GM10266 (cell line): ENCODE data around the gene ZNF831.

ENCODE experiments used
- DNase-seq: peaks from one replicate; pipeline ENCODE4 v3.0.0; 2012; ENCODE audit errors: extremely low spot score
- TF ChIP-seq, protein P1 (sequence below): IDR thresholded peaks from 2 replicates; pipeline ENCODE4 v1.5.1; 2012; ENCODE audit warnings: mild to moderate bottlenecking, low read depth; ENCODE audit not compliant: control insufficient read depth, insufficient read depth; ENCODE audit errors: missing control alignments

Gene ZNF831

GRCh38 chr20:59265298-59265697, 101.7 kb downstream of the ZNF831 start:
- no peak for DNase-seq
- TF ChIP-seq, protein P1, sequence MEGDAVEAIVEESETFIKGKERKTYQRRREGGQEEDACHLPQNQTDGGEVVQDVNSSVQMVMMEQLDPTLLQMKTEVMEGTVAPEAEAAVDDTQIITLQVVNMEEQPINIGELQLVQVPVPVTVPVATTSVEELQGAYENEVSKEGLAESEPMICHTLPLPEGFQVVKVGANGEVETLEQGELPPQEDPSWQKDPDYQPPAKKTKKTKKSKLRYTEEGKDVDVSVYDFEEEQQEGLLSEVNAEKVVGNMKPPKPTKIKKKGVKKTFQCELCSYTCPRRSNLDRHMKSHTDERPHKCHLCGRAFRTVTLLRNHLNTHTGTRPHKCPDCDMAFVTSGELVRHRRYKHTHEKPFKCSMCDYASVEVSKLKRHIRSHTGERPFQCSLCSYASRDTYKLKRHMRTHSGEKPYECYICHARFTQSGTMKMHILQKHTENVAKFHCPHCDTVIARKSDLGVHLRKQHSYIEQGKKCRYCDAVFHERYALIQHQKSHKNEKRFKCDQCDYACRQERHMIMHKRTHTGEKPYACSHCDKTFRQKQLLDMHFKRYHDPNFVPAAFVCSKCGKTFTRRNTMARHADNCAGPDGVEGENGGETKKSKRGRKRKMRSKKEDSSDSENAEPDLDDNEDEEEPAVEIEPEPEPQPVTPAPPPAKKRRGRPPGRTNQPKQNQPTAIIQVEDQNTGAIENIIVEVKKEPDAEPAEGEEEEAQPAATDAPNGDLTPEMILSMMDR = no peak

- TF ChIP-seq, protein P1 = no peak
- no peak for DNase-seq
These were observed 105.2 kb downstream of the ZNF831 start for GRCh38 chr20:59268870-59269269.

- TF ChIP-seq, protein P1 = no peak
- DNase-seq = no peak
These were observed 105.9 kb downstream of the ZNF831 start for GRCh38 chr20:59269411-59270025.

DNA sequence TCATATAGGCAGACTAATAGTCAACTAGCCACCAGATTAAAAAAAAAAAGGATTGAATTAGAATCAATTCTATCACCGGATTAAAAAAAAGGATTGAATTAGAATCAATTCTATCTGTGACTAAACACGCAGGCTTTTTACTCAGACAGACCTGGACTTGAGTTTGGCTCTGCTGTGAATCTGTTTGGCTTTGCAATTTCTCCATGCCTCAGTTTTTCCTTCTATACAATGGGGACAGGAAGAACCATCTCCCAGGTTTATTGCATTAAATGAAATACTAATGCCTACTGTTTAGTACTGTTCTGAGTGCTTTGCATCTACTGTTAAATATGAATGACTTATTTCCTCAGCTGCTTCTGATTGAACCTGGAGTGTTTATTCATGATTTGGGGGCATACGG, 106.8 kb downstream of the ZNF831 start:
- DNase-seq = no peak
- TF ChIP-seq, protein P1 = no peak

DNA sequence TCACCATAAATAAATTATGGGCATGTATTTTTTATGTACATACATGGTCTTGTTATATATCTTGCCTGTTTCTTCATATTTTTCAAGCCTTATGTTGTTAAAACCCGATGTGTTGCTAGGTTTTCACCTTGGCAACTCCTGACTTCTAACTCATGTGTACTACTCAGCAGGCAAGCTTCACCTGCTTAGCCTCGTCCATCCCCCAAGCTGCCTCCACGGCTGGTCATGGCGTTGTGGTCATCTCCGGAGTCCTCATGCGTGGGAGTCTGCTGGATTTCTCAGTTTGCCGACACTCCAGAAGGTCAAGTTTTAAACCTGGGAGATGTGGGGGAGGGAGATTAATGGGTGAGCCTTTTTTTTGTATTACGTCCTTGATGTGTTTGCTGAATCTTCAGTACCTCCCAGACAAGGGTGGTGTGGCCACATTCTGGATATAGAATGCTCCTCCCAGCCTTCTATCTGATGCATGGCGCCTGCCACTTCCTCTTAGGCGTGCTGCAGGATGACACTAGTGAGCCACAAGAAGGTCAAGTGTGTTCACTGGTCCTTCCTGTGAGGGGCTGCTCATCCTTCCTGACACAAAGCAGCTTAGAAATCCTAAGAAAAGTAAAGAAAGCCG, 110.2 kb downstream of the ZNF831 start:
- TF ChIP-seq, protein P1 = no peak
- DNase-seq = no peak

DNA sequence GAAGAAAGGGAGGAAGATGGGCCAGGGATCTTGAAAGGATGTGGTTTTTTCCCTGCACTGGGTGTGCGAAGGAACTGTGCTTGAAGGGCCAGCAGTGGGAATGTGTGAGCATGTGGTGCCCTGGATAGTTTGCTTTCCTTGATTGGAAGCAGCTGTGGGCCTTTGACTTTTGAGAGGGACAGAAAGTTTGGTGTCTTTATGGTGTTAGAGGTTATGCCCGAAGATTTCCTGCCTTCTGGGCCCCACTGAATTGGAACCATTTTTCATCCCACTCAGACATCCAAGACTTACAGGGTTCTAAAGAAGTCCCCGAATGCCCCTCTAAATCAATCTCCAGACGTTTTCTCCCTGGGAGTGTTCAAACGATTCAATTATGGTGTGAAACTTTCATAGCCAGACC, 113.3 kb downstream of the ZNF831 start:
- TF ChIP-seq, protein P1 = no peak
- no peak for DNase-seq

DNA sequence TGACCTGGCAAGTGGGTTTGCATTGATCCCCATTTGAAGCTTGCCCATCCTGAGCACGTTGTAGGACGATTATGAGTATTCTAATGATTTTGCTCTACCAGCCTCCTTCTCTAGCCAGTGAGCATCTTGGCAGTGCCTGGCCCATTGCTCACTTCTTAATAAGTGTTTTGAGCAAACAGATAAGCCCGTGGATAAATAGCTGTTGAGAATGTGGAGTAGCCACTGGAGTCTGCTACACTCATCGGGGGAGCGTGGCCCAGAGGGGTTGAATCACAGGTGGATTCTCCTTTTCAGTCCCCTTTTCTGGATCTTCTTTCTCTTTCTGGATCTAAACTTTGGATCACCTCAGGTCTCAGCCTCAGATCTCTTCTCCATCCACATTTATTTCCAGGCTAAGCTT, 120.8 kb downstream of the ZNF831 start:
- DNase-seq = no peak
- TF ChIP-seq, protein P1 = no peak
